ENCODE measurements around the gene SNRNP35.

GRCh38 chr12:123449856-123450255 is 8.1 kb upstream of the SNRNP35 start:
- TF ChIP-seq CTCF (IDR thresholded peaks at IDR 0.05; ENCODE audit: low read depth, low read length, missing input control) (no peak), JUND (IDR thresholded peaks at IDR 0.05) (no peak), TAF1 (conservative IDR thresholded peaks at IDR 0.05) (no peak)
- TF ChIP-seq, protein P1, sequence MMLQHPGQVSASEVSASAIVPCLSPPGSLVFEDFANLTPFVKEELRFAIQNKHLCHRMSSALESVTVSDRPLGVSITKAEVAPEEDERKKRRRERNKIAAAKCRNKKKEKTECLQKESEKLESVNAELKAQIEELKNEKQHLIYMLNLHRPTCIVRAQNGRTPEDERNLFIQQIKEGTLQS (IDR thresholded peaks at IDR 0.05), result no peak
